ENCODE measurements around the gene DISP1. TPM values are rescaled to one million over a fixed set of nuclear protein-coding genes. Genes with fewer than 3 reads are reported as not detected.

Gene DISP1
- total RNA-seq, 4 donors from 2014 or later, result 1.8 to 6.7 (median 3.8) TPM

DNA sequence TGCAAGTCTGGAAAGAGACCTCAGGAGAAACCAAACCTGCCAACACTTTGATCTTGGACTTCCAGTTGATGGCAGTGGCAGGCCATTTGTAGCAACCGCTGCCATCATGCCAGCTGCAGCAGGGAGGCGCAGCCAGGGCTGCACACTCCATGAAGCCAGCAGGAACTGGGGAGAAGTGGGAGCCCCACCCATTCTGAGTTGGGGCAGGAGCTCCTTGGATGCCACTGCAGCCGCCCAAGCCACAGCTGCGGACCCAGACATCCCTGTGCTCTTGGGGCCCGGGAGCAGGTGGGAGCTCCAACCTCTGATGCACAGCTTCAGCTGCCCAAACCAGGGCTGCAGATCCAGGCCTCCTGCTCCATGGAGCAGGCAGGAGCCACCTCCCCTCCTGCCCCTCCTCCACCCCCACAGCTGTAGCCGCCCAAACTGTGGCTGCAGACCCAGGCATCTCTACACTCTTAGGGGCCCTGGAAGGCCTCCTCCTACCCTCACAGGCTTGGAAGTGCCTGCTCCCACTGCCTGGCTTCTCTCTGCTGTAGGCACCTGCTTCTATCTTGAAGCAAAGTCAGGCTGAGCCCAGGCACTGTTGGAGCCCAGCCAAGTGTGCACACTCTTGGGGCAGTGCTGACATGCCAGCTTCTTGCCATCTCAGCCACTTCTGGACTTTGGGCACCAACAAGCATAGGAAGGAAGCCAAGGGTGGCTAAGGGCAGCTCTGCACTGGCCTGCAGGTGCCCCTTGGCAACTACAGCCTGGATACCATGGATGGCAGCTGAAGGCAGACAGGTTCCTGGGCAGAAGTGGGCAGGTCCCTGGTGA is 20.0 kb upstream of the DISP1 start:
- Histone ChIP-seq H3K36me3 (no peaks in the 10 kb centered on the region), H3K27me3 (no peaks in the 10 kb centered on the region), H3K4me1 (peaks cover 0 to 16% (median 3%) of the 10 kb centered on the region in 3 donors), H3K27ac (no peak overlapping the region), H3K4me3 (no peak overlapping the region), H3K9me3 (no peaks in the 10 kb centered on the region)
- TF ChIP-seq, protein P1, sequence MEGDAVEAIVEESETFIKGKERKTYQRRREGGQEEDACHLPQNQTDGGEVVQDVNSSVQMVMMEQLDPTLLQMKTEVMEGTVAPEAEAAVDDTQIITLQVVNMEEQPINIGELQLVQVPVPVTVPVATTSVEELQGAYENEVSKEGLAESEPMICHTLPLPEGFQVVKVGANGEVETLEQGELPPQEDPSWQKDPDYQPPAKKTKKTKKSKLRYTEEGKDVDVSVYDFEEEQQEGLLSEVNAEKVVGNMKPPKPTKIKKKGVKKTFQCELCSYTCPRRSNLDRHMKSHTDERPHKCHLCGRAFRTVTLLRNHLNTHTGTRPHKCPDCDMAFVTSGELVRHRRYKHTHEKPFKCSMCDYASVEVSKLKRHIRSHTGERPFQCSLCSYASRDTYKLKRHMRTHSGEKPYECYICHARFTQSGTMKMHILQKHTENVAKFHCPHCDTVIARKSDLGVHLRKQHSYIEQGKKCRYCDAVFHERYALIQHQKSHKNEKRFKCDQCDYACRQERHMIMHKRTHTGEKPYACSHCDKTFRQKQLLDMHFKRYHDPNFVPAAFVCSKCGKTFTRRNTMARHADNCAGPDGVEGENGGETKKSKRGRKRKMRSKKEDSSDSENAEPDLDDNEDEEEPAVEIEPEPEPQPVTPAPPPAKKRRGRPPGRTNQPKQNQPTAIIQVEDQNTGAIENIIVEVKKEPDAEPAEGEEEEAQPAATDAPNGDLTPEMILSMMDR (IDR thresholded peaks at IDR 0.05), result peak in 1 of 6 experiments; percentile 29
- TF ChIP-seq POLR2A (IDR thresholded peaks at IDR 0.05), result no peak
- intact Hi-C loops (cut with DNase I), result loop anchor here (5.0 kb wide), 1 partner anchor 287 kb away; no protein-coding TSS in a partner anchor
- no peak for DNase-seq
- 67 to 69% methylated on average over 3 to 5 of the region's 6 CpGs for WGBS, 2 donors

DNA sequence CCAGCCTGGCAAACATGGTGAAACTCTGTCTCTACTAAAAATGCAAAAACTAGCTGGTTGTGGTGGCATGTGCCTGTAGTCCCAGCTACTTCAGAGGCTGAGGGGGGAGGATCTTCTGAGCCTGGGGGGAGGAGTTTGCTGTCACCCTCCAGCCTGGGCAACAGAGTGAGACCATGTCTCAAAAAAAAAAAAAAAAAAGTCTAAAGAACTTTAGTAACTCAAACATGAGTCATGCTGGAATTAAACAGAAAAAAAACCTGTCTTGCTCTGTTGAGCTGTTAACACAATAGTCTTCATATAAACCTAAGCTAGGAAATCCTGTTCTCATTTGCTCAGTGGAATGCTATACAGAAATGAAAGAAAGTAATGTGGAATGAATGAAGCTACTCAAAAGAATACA is 16.7 kb upstream of the DISP1 start:
- no peaks in the 10 kb centered on the region for H3K9me3 ChIP-seq
- intact Hi-C loops (cut with DNase I), result no loop called here
- no peak for TF ChIP-seq POLR2A (IDR thresholded peaks at IDR 0.05)
- TF ChIP-seq, protein P1 (IDR thresholded peaks at IDR 0.05), result no peak
- H3K4me1 ChIP-seq, result peaks cover 0 to 16% (median 3%) of the 10 kb centered on the region in 3 donors
- H3K27me3 ChIP-seq, result no peaks in the 10 kb centered on the region
- peak overlapping the region in 1 of 4 donors; percentile 22 for H3K27ac ChIP-seq
- no peak for DNase-seq
- H3K4me3 ChIP-seq, result no peak overlapping the region
- H3K36me3 ChIP-seq, result no peaks in the 10 kb centered on the region

DNA sequence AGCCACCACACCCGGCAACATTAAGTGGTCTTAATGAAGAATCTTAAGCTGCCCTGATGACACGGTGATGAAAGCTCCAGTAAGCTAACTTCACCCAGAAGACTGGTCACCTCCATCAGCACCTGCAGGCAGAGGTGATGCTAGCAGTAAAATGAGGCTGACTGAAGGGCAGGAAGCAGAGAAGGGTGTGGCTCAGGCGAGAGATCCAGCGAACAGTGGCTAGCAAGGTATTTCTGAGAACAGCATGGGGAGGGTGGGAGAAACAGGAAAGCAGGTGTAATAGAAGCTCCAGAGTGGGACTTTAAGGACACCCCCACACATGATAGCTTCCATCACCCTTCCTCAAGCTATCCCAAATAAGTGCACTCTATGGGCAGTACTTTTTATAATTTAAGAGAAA is 15.9 kb upstream of the DISP1 start:
- DNase-seq, result no peak
- Histone ChIP-seq H3K36me3 (no peaks in the 10 kb centered on the region), H3K4me1 (peaks cover 0 to 16% (median 3%) of the 10 kb centered on the region in 3 donors), H3K9me3 (no peaks in the 10 kb centered on the region), H3K27ac (no peak overlapping the region), H3K27me3 (no peaks in the 10 kb centered on the region), H3K4me3 (no peak overlapping the region)
- TF ChIP-seq, protein P1 (IDR thresholded peaks at IDR 0.05), result no peak
- no peak for TF ChIP-seq POLR2A (IDR thresholded peaks at IDR 0.05)
- intact Hi-C loops (cut with DNase I), result no loop called here
- 57 to 65% methylated on average over 2 to 3 of the region's 4 CpGs for WGBS, 2 donors

DNA sequence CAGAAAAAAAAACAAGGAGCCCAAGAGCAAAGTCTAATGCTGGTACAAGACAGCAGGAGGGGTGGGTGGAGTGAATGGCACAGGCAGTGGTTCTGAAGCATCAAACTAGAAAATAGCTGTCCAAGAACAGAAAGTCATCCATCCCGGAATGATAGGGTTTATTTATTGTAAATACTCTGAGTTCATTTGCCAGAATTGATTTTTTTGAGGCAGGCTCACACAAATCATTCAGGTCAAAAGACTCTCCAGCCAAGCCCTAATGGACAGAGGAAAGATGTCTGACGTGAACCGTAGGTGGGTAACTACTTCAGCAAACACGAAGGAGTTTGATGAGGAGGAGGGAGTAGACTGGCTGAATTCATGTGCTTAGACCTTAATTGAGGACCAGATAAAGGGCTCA is 13.8 kb upstream of the DISP1 start:
- H3K27me3 ChIP-seq, result no peaks in the 10 kb centered on the region
- H3K36me3 ChIP-seq, result no peaks in the 10 kb centered on the region
- H3K4me3 ChIP-seq, result no peak overlapping the region
- no peak for DNase-seq
- WGBS, 2 donors, result 84 to 85% methylated on average over 4 of the region's 4 CpGs
- no peaks in the 10 kb centered on the region for H3K9me3 ChIP-seq
- peaks cover 0 to 21% (median 3%) of the 10 kb centered on the region in 3 donors for H3K4me1 ChIP-seq
- no peak overlapping the region for H3K27ac ChIP-seq
- intact Hi-C loops (cut with DNase I), result no loop called here
- no peak for TF ChIP-seq POLR2A (IDR thresholded peaks at IDR 0.05)
- TF ChIP-seq, protein P1 (IDR thresholded peaks at IDR 0.05), result no peak

DNA sequence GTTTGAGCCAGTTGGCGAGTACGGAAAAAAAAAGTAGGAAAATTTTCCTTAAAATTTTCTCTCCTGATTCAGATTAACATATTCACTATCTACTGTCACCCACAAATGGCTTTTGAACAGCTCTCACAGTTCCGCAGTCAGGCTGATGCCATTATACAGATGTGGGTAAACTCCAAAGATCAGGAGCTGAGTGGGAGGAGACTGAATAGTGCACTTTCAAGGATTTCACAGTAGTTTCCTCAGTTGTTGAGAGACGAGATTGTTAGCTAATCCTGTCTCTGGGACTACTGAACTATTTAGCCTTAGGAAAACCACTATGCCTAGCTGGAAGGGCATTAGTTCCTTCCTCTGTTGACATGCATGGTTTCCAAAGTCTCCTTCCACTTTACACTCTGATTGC is 3.2 kb upstream of the DISP1 start:
- intact Hi-C loops (cut with DNase I), result no loop called here
- H3K27ac ChIP-seq, result no peak overlapping the region
- H3K9me3 ChIP-seq, result no peaks in the 10 kb centered on the region
- no peaks in the 10 kb centered on the region for H3K36me3 ChIP-seq
- TF ChIP-seq, protein P1 (IDR thresholded peaks at IDR 0.05), result no peak
- no peak for TF ChIP-seq POLR2A (IDR thresholded peaks at IDR 0.05)
- H3K4me3 ChIP-seq, result no peak overlapping the region
- no peak for DNase-seq
- peaks cover 0 to 22% (median 11%) of the 10 kb centered on the region in 3 donors for H3K4me1 ChIP-seq
- WGBS, 2 donors, result 80 to 82% methylated on average over 4 of the region's 4 CpGs
- H3K27me3 ChIP-seq, result no peaks in the 10 kb centered on the region

Measured in esophagus squamous epithelium (tissue), 5 donors.